MG63 (cell line): Measurements from ENCODE around the gene MRGPRX2. TPM values are rescaled to one million over a fixed set of nuclear protein-coding genes. Genes with fewer than 3 reads are reported as not detected.

ENCODE experiments used
- DNase-seq: peaks from one replicate; pipeline ENCODE4 v3.0.0-alpha.2; 2020
- H3K27me3 ChIP-seq: fragments of 250-450 bp; sonication (Bioruptor Pico); 2 replicates; pipeline ENCODE4 v1.5.1; 2020; ENCODE audit warnings: mild to moderate bottlenecking, moderate library complexity
- H3K36me3 ChIP-seq: fragments of 250-450 bp; sonication (Bioruptor Pico); 2 replicates; pipeline ENCODE4 v1.5.1; 2020; ENCODE audit warnings: mild to moderate bottlenecking, moderate library complexity
- H3K4me3 ChIP-seq: fragments of 250-450 bp; sonication (Bioruptor Pico); 2 replicates; pipeline ENCODE4 v1.5.1; 2020; ENCODE audit warnings: mild to moderate bottlenecking, moderate library complexity
- H3K9me3 ChIP-seq: fragments of 250-450 bp; sonication (Bioruptor Pico); 2 replicates; pipeline ENCODE4 v1.5.1; 2020; ENCODE audit warnings: mild to moderate bottlenecking, moderate library complexity
- total RNA-seq: library from RNA; depleted of rRNA; stranded (reverse); fragments of >200 nt; shearing (Covaris generic); gene quantifications from 2 replicates; pipeline ENCODE4 v1.2.3, GENCODE V29; 2014; ENCODE audit warnings: low replicate concordance; rRNA removed

The MRGPRX2 gene
- total RNA-seq, result not detected in 2 replicates

- no peaks in the 10 kb centered on the region for H3K36me3 ChIP-seq
- 0 out of 2 replicates have a peak, but pooled peaks cover 2% of the 10 kb centered on the region for H3K27me3 ChIP-seq
- no peaks in the 10 kb centered on the region for H3K9me3 ChIP-seq
- DNase-seq, result no peak
- no peak within 1 kb of the TSS for H3K4me3 ChIP-seq
These were observed at the start of gene MRGPRX2 for GRCh38 chr11:19060629-19061028. TSS of gene MRGPRX2 (minus strand) at chr11:19060717. CDS start at chr11:19056402, 4,315 bp downstream.

- H3K36me3 ChIP-seq, result no peaks in the 10 kb centered on the region
- no peak for DNase-seq
- no peaks in the 10 kb centered on the region for H3K27me3 ChIP-seq
- no peak overlapping the region for H3K4me3 ChIP-seq
- no peaks in the 10 kb centered on the region for H3K9me3 ChIP-seq
These were observed 49.8 kb upstream of the MRGPRX2 start for GRCh38 chr11:19110295-19110694.

GRCh38 chr11:19107125-19107524 is 46.6 kb upstream of the MRGPRX2 start:
- Histone ChIP-seq H3K9me3 (no peaks in the 10 kb centered on the region), H3K36me3 (no peaks in the 10 kb centered on the region), H3K27me3 (no peaks in the 10 kb centered on the region), H3K4me3 (no peak overlapping the region)
- DNase-seq, result no peak

GRCh38 chr11:19105011-19105410 is 44.5 kb upstream of the MRGPRX2 start:
- no peaks in the 10 kb centered on the region for H3K9me3 ChIP-seq
- no peaks in the 10 kb centered on the region for H3K27me3 ChIP-seq
- no peak for DNase-seq
- no peak overlapping the region for H3K4me3 ChIP-seq
- no peaks in the 10 kb centered on the region for H3K36me3 ChIP-seq

- H3K4me3 ChIP-seq, result no peak overlapping the region
- no peaks in the 10 kb centered on the region for H3K27me3 ChIP-seq
- no peak for DNase-seq
- H3K36me3 ChIP-seq, result no peaks in the 10 kb centered on the region
- H3K9me3 ChIP-seq, result no peaks in the 10 kb centered on the region
These were observed 42.0 kb upstream of the MRGPRX2 start for GRCh38 chr11:19102521-19102900.

GRCh38 chr11:19101796-19102520 is 41.4 kb upstream of the MRGPRX2 start:
- no peak for DNase-seq
- Histone ChIP-seq H3K36me3 (no peaks in the 10 kb centered on the region), H3K27me3 (no peaks in the 10 kb centered on the region), H3K9me3 (no peaks in the 10 kb centered on the region), H3K4me3 (no peak overlapping the region)

- no peaks in the 10 kb centered on the region for H3K27me3 ChIP-seq
- no peaks in the 10 kb centered on the region for H3K36me3 ChIP-seq
- no peak overlapping the region for H3K4me3 ChIP-seq
- no peak for DNase-seq
- no peaks in the 10 kb centered on the region for H3K9me3 ChIP-seq
These were observed 40.4 kb upstream of the MRGPRX2 start for GRCh38 chr11:19100885-19101284.

GRCh38 chr11:19099093-19099492 is 38.6 kb upstream of the MRGPRX2 start:
- DNase-seq, result no peak
- Histone ChIP-seq H3K36me3 (no peaks in the 10 kb centered on the region), H3K27me3 (no peaks in the 10 kb centered on the region), H3K9me3 (no peaks in the 10 kb centered on the region), H3K4me3 (no peak overlapping the region)

GRCh38 chr11:19094859-19095258 is 34.3 kb upstream of the MRGPRX2 start:
- no peaks in the 10 kb centered on the region for H3K27me3 ChIP-seq

GRCh38 chr11:19093976-19094375 is 33.5 kb upstream of the MRGPRX2 start:
- no peak for DNase-seq
- Histone ChIP-seq H3K9me3 (no peaks in the 10 kb centered on the region), H3K4me3 (no peak overlapping the region), H3K36me3 (no peaks in the 10 kb centered on the region), H3K27me3 (no peaks in the 10 kb centered on the region)

More at GRCh38 chr11:19094859-19095258, 34.3 kb upstream of the MRGPRX2 start:
- no peaks in the 10 kb centered on the region for H3K9me3 ChIP-seq
- DNase-seq, result no peak
- H3K36me3 ChIP-seq, result no peaks in the 10 kb centered on the region
- no peak overlapping the region for H3K4me3 ChIP-seq

- no peaks in the 10 kb centered on the region for H3K36me3 ChIP-seq
- H3K4me3 ChIP-seq, result no peak overlapping the region
- H3K27me3 ChIP-seq, result no peaks in the 10 kb centered on the region
- no peaks in the 10 kb centered on the region for H3K9me3 ChIP-seq
- DNase-seq, result no peak
These were observed 32.3 kb upstream of the MRGPRX2 start for GRCh38 chr11:19092850-19093249.

GRCh38 chr11:19092342-19092741 is 31.8 kb upstream of the MRGPRX2 start:
- DNase-seq, result no peak
- Histone ChIP-seq H3K27me3 (no peaks in the 10 kb centered on the region), H3K4me3 (no peak overlapping the region), H3K9me3 (no peaks in the 10 kb centered on the region), H3K36me3 (no peaks in the 10 kb centered on the region)

- no peak for DNase-seq
- Histone ChIP-seq H3K36me3 (no peaks in the 10 kb centered on the region), H3K4me3 (no peak overlapping the region), H3K27me3 (no peaks in the 10 kb centered on the region), H3K9me3 (no peaks in the 10 kb centered on the region)
These were observed 30.8 kb upstream of the MRGPRX2 start for GRCh38 chr11:19091366-19091765.

- H3K27me3 ChIP-seq, result no peaks in the 10 kb centered on the region
These were observed 28.9 kb upstream of the MRGPRX2 start for GRCh38 chr11:19089421-19089820.

GRCh38 chr11:19088791-19089190 is 28.3 kb upstream of the MRGPRX2 start:
- Histone ChIP-seq H3K27me3 (no peaks in the 10 kb centered on the region), H3K9me3 (no peaks in the 10 kb centered on the region), H3K4me3 (no peak overlapping the region), H3K36me3 (no peaks in the 10 kb centered on the region)
- DNase-seq, result no peak

More at GRCh38 chr11:19089421-19089820, 28.9 kb upstream of the MRGPRX2 start:
- H3K36me3 ChIP-seq, result no peaks in the 10 kb centered on the region
- H3K4me3 ChIP-seq, result no peak overlapping the region
- DNase-seq, result no peak
- H3K9me3 ChIP-seq, result no peaks in the 10 kb centered on the region

GRCh38 chr11:19087658-19088057 is 27.1 kb upstream of the MRGPRX2 start:
- Histone ChIP-seq H3K36me3 (no peaks in the 10 kb centered on the region), H3K27me3 (no peaks in the 10 kb centered on the region), H3K4me3 (no peak overlapping the region), H3K9me3 (no peaks in the 10 kb centered on the region)
- peak; percentile 80 for DNase-seq

- Histone ChIP-seq H3K4me3 (no peak overlapping the region), H3K36me3 (no peaks in the 10 kb centered on the region), H3K9me3 (no peaks in the 10 kb centered on the region), H3K27me3 (no peaks in the 10 kb centered on the region)
- no peak for DNase-seq
These were observed 24.3 kb upstream of the MRGPRX2 start for GRCh38 chr11:19084661-19085315.

- Histone ChIP-seq H3K9me3 (no peaks in the 10 kb centered on the region), H3K36me3 (no peaks in the 10 kb centered on the region), H3K4me3 (no peak overlapping the region), H3K27me3 (no peaks in the 10 kb centered on the region)
- DNase-seq, result no peak
These were observed 22.6 kb upstream of the MRGPRX2 start for GRCh38 chr11:19083166-19083565.
